Activated T-helper 17 cell treated with anti-CD3 and anti-CD28 coated beads, Interleukin-2, amount 50 U/mL, for 72 hours (primary cell): ENCODE measurements around the gene SCTR. TPM values are rescaled to one million over a fixed set of nuclear protein-coding genes. Genes with fewer than 3 reads are reported as not detected.

ENCODE experiments used
- ATAC-seq: fragments of 150-1000 bp; cut with Tn5 transposase; replicated peaks from 2 replicates; pipeline ENCODE4 v1.10.0; 2021; ENCODE audit warnings: mild to moderate bottlenecking, moderate library complexity
- H3K27ac Mint-ChIP-seq: one replicate; pipeline ENCODE4 v1.8.0; 2022; ENCODE audit warnings: mixed read lengths
- H3K27me3 Mint-ChIP-seq: one replicate; pipeline ENCODE4 v1.8.0; 2022; ENCODE audit warnings: mixed read lengths
- H3K36me3 Mint-ChIP-seq: one replicate; pipeline ENCODE4 v1.8.0; 2022; ENCODE audit warnings: low read depth, mild to moderate bottlenecking, mixed read lengths
- H3K4me1 Mint-ChIP-seq: one replicate; pipeline ENCODE4 v1.8.0; 2022; ENCODE audit warnings: mixed read lengths
- H3K4me3 Mint-ChIP-seq: one replicate; pipeline ENCODE4 v1.8.0; 2022; ENCODE audit warnings: mild to moderate bottlenecking, mixed read lengths
- H3K9me3 Mint-ChIP-seq: one replicate; pipeline ENCODE4 v1.8.0; 2022; ENCODE audit warnings: mixed read lengths
- total RNA-seq, 2 donors: library from RNA; stranded (reverse); gene quantifications; one replicate each; pipeline ENCODE4 v1.2.3, GENCODE V29; 2022

The SCTR gene
- total RNA-seq, 2 donors from 2014 or later: not detected

DNA sequence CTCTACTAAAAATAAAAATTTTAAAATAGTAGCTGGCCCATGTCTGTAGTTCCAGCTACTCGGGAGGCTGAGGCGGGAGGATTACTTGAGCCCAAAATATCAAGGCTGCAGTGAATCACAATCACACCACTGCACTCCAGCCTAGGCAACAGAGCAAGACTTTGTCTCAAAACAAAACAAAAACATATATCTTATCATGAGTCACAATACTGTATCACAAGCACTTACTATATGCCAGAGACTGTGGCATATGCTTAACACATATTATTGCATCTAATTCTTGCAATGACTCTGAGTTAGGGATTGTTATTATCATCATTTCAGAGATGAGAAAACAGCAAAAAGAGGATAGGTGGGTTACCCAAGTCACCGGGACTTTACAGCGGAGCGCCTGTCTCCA is 122.2 kb downstream of the SCTR start:
- H3K9me3 Mint-ChIP-seq: no peaks in the 10 kb centered on the region
- H3K4me3 Mint-ChIP-seq: no peak overlapping the region
- ATAC-seq: no peak
- no peaks in the 10 kb centered on the region for H3K36me3 Mint-ChIP-seq
- H3K4me1 Mint-ChIP-seq: no peaks in the 10 kb centered on the region
- H3K27me3 Mint-ChIP-seq: peaks cover 7% of the 10 kb centered on the region
- no peak overlapping the region for H3K27ac Mint-ChIP-seq

DNA sequence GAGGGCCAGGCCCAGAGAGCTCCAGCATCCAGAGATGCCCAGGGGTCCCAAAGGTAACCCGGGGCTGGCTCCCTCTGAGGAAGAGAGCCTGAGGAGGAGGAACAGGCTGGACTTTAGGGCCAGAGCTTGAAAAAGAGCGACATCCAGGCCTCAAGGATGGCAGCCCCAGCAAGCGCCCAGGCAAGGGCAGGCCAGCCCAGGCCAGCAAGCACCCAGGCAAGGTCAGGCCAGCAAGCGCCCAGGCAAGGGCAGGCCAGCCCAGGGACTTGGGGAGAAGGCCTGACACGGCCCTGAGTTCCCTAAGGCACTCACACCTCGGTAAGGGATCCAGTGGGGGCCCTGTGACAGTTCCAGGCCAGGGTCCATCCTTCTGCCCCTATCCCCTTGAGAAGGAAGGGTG is 127.1 kb downstream of the SCTR start:
- Mint-ChIP-seq H3K36me3 (no peaks in the 10 kb centered on the region), H3K4me3 (no peak overlapping the region), H3K27ac (no peak overlapping the region), H3K9me3 (no peaks in the 10 kb centered on the region), H3K4me1 (no peaks in the 10 kb centered on the region), H3K27me3 (peaks cover 7% of the 10 kb centered on the region)
- no peak for ATAC-seq

DNA sequence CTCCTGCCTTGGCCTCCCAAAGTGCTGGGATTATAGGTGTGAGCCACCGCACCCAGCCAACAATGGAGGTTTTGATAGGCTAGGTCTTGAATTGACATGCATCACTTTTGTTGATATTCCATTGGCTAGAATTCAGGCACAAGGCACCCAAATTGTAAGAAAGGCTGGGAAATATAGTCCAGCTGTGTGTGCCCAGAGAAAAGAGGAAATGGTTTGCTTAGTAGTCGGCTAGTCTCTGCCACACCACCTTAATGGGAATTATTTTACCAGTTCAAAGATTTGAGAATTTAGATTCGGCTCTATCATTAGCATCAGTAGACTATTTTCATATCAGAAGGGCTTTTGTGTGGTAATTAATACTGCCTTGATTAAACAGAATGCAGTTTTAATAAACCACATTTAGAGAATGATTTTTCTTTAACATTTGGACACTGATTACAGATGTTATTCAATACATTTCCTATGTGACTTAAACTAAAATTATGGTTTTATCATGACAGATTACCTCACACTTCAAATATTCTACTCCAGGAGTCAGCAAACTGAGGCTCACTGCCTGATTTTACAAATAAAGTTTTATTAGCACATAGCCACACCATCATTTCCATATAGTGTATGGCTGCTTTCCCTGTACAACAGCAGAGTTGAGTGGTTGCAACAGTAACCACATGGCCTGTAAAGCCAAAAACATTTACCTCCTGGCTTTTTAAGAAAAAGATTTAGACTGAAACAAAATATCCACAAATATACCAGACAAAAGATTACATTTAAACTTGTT is 130.1 kb downstream of the SCTR start:
- H3K27me3 Mint-ChIP-seq: peaks cover 3% of the 10 kb centered on the region
- H3K4me3 Mint-ChIP-seq: no peak overlapping the region
- H3K9me3 Mint-ChIP-seq: no peaks in the 10 kb centered on the region
- no peaks in the 10 kb centered on the region for H3K4me1 Mint-ChIP-seq
- H3K27ac Mint-ChIP-seq: no peak overlapping the region
- H3K36me3 Mint-ChIP-seq: no peaks in the 10 kb centered on the region
- ATAC-seq: no peak

Other genes with a start within 250 kb of the SCTR start
- gene C2orf76, start 157.6 kb downstream of the SCTR start, total RNA-seq: 10 to 100 TPM in 1 of 2 donors, 1 to 10 TPM in 1; 9.6 to 11.7 TPM
- 100 to 1,000 TPM in 1 of 2 donors, 10 to 100 TPM in 1; 82.5 to 129 TPM for gene DBI, start 157.5 kb downstream of the SCTR start, total RNA-seq
- not detected for gene TMEM37, start 92.6 kb downstream of the SCTR start, total RNA-seq
- gene CFAP221, start 20.0 kb upstream of the SCTR start, total RNA-seq: not detected
- gene TMEM177, start 154.7 kb upstream of the SCTR start, total RNA-seq: 10 to 100 TPM in 1 of 2 donors, 1 to 10 TPM in 1; 7.5 to 11.2 TPM
- 10 to 100 TPM; 34.9 to 49.4 TPM for gene PTPN4, start 235.4 kb upstream of the SCTR start, total RNA-seq